ENCODE data around the gene CLASRP.
A peak's percentile ranks its signal among the peaks of the same experiment; 100 is the strongest.
"Not testable (repeated sequence)": the region's sequence is repeated elsewhere in the genome, so short reads cannot be mapped to it uniquely, and the experiment has no call there.

Gene CLASRP

DNA sequence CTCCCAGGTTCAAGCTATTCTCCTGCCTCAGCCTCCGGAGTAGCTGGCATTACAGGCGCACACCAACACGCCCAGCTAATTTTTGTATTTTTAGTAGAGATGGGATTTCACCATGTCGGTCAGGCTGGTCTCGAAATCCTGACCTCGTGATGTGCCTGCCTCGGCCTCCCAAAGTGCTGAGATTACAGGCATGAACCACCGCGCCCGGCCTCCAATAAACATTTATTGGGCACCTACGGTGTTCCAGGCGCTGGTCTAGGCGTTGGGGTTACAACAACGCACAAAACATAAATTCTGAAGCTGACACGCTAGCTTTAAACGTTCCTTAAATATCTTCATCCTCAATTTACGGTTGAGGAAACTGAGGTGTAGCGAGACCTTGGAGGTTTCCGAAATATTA, 38.2 kb upstream of the CLASRP start:
- Histone ChIP-seq H3K27ac (ENCODE audit: low read depth, low read length) (peak overlapping the region; percentile 73), H3K4me3 (ENCODE audit: low read depth in 1 of 2, low read length in 2 of 2) (peak overlapping the region; percentile 54 to 62), H3K4me1 (ENCODE audit: control insufficient read depth in 1 of 2, insufficient read depth in 2 of 2, low read length in 2 of 2) (peaks cover 11 to 17% of the 10 kb centered on the region in 2 donors), H3K9ac (ENCODE audit: low read depth in 1 of 2, low read length in 2 of 2) (peak overlapping the region in 1 of 2 donors; percentile 4)
- H3K36me3 ChIP-seq (ENCODE audit: control insufficient read depth in 1 of 2, insufficient read depth in 2 of 2, low read length in 2 of 2); H3K27me3 ChIP-seq (ENCODE audit: control insufficient read depth in 1 of 2, insufficient read depth in 2 of 2, low read length in 2 of 2); H3K9me3 ChIP-seq (ENCODE audit: control insufficient read depth in 1 of 2, low read length in 2 of 2): not testable (repeated sequence)

DNA sequence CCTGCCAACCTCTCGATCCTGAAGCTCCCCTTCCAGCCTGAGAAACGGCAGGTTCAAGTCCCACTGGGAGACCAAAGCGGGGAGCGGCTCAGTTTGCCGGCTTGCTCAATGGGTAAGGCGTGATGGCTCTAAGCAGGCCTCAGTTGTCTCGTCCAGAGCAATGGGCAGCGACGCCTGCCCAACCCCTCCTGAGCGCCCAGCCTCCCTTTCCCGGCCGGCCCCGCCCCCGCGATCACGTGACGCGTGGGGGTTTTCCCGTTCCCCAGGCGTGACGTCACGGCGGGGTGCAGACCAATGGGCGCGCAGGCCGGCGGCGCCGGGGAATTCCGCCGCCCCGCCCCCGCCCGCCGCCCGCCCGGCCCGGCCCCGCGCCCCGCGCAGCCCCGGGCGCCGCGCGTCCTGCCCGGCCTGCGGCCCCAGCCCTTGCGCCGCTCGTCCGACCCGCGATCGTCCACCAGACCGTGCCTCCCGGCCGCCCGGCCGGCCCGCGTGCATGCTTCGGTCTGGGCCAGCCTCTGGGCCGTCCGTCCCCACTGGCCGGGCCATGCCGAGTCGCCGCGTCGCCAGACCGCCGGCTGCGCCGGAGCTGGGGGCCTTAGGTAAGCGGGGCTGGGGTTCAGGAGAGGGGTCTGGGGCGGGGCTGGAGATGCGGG, 37.6 kb upstream of the CLASRP start, which contains the start of gene RELB:
RELB (plus strand) TSS at position 378 of the 653 bp plus-strand sequence; CDS start at position 494, 116 bp downstream.
- H3K27ac ChIP-seq (ENCODE audit: low read depth, low read length) = peak within 1 kb of the TSS; percentile 97
- no peaks in the 10 kb centered on the region for H3K36me3 ChIP-seq (ENCODE audit: control insufficient read depth in 1 of 2, insufficient read depth in 2 of 2, low read length in 2 of 2)
- H3K9me3 ChIP-seq (ENCODE audit: control insufficient read depth in 1 of 2, low read length in 2 of 2) = no peaks in the 10 kb centered on the region
- H3K27me3 ChIP-seq (ENCODE audit: control insufficient read depth in 1 of 2, insufficient read depth in 2 of 2, low read length in 2 of 2) = no peaks in the 10 kb centered on the region
- peak within 1 kb of the TSS; percentile 76 to 77 for H3K4me3 ChIP-seq (ENCODE audit: low read depth in 1 of 2, low read length in 2 of 2)
- H3K9ac ChIP-seq (ENCODE audit: low read depth in 1 of 2, low read length in 2 of 2) = peak within 1 kb of the TSS; percentile 63 to 94
- peaks cover 11 to 17% of the 10 kb centered on the region in 2 donors for H3K4me1 ChIP-seq (ENCODE audit: control insufficient read depth in 1 of 2, insufficient read depth in 2 of 2, low read length in 2 of 2)

DNA sequence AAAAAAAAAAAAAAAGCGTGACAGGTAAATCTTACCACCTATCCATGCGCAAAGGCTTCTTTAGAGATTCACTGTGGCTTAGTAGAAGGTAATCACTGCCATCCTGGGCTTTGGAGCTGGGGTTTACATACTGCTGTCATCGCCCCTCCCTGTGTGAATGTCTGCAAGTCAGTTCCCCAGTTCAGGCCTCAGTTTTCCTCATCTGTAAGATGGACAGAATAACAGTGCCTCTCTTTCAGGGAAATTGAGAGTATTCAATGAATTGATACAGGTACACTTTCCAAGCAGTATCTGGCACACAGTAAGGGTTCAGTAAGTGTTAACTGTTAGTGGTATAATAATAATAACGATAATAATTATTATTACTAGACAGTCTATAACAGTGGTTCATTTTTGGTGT, 35.4 kb upstream of the CLASRP start:
- no peak overlapping the region for H3K9ac ChIP-seq (ENCODE audit: low read depth in 1 of 2, low read length in 2 of 2)
- H3K27ac ChIP-seq (ENCODE audit: low read depth, low read length) = no peak overlapping the region
- peaks cover 20 to 25% of the 10 kb centered on the region in 2 donors for H3K4me1 ChIP-seq (ENCODE audit: control insufficient read depth in 1 of 2, insufficient read depth in 2 of 2, low read length in 2 of 2)
- H3K36me3 ChIP-seq (ENCODE audit: control insufficient read depth in 1 of 2, insufficient read depth in 2 of 2, low read length in 2 of 2) = peaks cover 0 to 5% of the 10 kb centered on the region in 2 donors
- H3K27me3 ChIP-seq (ENCODE audit: control insufficient read depth in 1 of 2, insufficient read depth in 2 of 2, low read length in 2 of 2) = no peaks in the 10 kb centered on the region
- no peaks in the 10 kb centered on the region for H3K9me3 ChIP-seq (ENCODE audit: control insufficient read depth in 1 of 2, low read length in 2 of 2)
- H3K4me3 ChIP-seq (ENCODE audit: low read depth in 1 of 2, low read length in 2 of 2) = no peak overlapping the region

DNA sequence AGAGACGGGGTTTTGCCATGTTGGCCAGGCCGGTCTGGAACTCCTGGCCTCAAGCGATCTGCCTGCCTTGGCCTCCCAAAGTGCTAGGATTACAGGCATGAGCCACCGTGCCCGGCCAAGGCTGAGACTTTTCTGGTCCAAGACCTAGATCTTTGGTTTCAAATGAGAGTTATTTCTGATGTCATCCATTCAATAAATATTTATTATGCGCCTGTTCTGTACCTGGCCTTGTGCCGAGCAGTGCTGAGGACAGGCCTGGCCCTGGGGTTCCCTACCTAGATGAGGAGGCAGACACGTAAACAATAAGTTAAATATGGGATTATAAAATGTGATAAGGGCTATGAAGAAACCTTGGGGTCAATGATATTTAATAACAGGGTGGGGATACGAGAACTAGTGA, 33.1 kb upstream of the CLASRP start:
- Histone ChIP-seq H3K27ac (ENCODE audit: low read depth, low read length) (peak overlapping the region; percentile 95), H3K9me3 (ENCODE audit: control insufficient read depth in 1 of 2, low read length in 2 of 2) (no peaks in the 10 kb centered on the region), H3K4me3 (ENCODE audit: low read depth in 1 of 2, low read length in 2 of 2) (no peak overlapping the region), H3K9ac (ENCODE audit: low read depth in 1 of 2, low read length in 2 of 2) (peak overlapping the region; percentile 32 to 50), H3K4me1 (ENCODE audit: control insufficient read depth in 1 of 2, insufficient read depth in 2 of 2, low read length in 2 of 2) (peaks cover 28 to 31% of the 10 kb centered on the region in 2 donors), H3K36me3 (ENCODE audit: control insufficient read depth in 1 of 2, insufficient read depth in 2 of 2, low read length in 2 of 2) (peaks cover 0 to 5% of the 10 kb centered on the region in 2 donors), H3K27me3 (ENCODE audit: control insufficient read depth in 1 of 2, insufficient read depth in 2 of 2, low read length in 2 of 2) (no peaks in the 10 kb centered on the region)

DNA sequence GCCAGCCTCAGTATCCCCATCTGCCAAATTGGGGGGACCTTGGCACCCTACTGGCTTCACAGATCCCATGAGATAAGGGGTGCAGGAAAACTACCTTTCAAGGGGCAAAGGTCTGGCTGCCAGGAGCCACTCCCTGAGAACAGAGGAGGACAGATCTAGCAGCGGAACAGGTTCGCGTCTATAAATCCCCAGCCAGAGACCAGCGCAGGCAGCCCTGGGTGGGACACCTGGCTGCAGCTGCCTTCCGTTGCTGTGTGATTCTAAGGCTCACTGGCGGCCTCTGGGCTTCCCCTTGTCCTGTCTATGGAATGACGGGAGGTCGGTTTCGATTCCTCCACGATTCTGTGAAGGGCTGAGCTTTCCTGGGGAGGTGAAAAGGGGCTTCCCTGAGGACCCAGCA, 30.3 kb upstream of the CLASRP start:
- peak overlapping the region; percentile 61 for H3K27ac ChIP-seq (ENCODE audit: low read depth, low read length)
- H3K27me3 ChIP-seq (ENCODE audit: control insufficient read depth in 1 of 2, insufficient read depth in 2 of 2, low read length in 2 of 2) = no peaks in the 10 kb centered on the region
- H3K9me3 ChIP-seq (ENCODE audit: control insufficient read depth in 1 of 2, low read length in 2 of 2) = no peaks in the 10 kb centered on the region
- peak overlapping the region; percentile 56 to 57 for H3K9ac ChIP-seq (ENCODE audit: low read depth in 1 of 2, low read length in 2 of 2)
- H3K4me3 ChIP-seq (ENCODE audit: low read depth in 1 of 2, low read length in 2 of 2) = peak overlapping the region; percentile 44 to 59
- H3K36me3 ChIP-seq (ENCODE audit: control insufficient read depth in 1 of 2, insufficient read depth in 2 of 2, low read length in 2 of 2) = peaks cover 5 to 10% of the 10 kb centered on the region in 2 donors
- H3K4me1 ChIP-seq (ENCODE audit: control insufficient read depth in 1 of 2, insufficient read depth in 2 of 2, low read length in 2 of 2) = peaks cover 20 to 22% of the 10 kb centered on the region in 2 donors

DNA sequence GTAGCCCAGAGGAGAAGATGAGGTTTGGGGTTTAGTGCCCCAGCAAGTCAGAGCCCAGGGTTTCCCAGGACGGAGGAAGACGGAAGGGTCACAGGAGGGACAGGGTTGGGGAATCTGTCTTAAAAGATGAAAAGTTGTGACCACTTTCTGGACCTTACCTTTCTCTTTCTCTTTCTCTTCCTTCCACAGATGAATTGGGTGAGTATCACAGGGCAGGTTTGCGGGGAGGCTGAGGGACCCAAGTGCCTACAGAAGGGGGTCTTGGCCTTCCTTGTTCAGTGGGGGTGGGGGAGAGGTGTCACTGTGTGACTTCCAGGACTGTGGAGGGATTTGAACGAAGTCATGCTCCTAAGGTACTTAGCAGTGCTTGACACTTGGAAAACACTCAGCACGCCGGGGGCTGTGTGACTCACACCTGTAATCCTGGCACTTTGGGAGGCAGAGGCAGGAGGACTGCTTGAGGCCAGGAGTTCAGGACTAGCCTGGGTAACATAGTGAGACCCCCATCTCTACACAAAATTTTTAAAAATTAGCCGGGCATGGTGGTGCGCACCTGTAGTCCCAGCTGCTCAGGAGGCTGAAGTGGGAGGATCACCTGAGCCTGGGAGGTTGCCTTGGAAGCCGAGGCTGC, 29.1 kb upstream of the CLASRP start:
- Histone ChIP-seq H3K9me3 (ENCODE audit: control insufficient read depth in 1 of 2, low read length in 2 of 2) (no peaks in the 10 kb centered on the region), H3K4me3 (ENCODE audit: low read depth in 1 of 2, low read length in 2 of 2) (no peak overlapping the region), H3K4me1 (ENCODE audit: control insufficient read depth in 1 of 2, insufficient read depth in 2 of 2, low read length in 2 of 2) (peaks cover 20 to 22% of the 10 kb centered on the region in 2 donors), H3K27ac (ENCODE audit: low read depth, low read length) (no peak overlapping the region), H3K9ac (ENCODE audit: low read depth in 1 of 2, low read length in 2 of 2) (no peak overlapping the region), H3K36me3 (ENCODE audit: control insufficient read depth in 1 of 2, insufficient read depth in 2 of 2, low read length in 2 of 2) (peaks cover 5 to 14% of the 10 kb centered on the region in 2 donors), H3K27me3 (ENCODE audit: control insufficient read depth in 1 of 2, insufficient read depth in 2 of 2, low read length in 2 of 2) (no peaks in the 10 kb centered on the region)

DNA sequence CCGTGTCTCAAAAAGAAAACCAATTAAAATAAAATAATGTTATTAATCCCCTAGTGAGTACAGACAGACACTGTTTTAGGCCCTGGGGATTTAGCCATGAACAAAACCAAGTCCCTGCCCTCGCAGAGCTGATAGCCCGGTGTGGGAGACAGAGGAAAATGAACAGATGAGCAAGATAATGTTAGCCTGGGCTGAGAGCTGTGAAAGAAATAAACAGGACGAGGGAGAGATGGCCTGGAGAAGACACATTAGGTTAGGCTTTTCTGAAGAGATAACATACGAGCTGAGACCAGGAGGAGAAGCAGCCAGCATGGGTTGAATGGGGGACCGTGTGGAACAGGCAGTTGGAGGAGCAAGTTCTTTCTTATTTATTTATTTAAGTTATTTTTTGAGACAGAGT, 28.5 kb upstream of the CLASRP start:
- Histone ChIP-seq H3K9ac (ENCODE audit: low read depth in 1 of 2, low read length in 2 of 2) (no peak overlapping the region), H3K36me3 (ENCODE audit: control insufficient read depth in 1 of 2, insufficient read depth in 2 of 2, low read length in 2 of 2) (peaks cover 5 to 14% of the 10 kb centered on the region in 2 donors), H3K27me3 (ENCODE audit: control insufficient read depth in 1 of 2, insufficient read depth in 2 of 2, low read length in 2 of 2) (no peaks in the 10 kb centered on the region), H3K27ac (ENCODE audit: low read depth, low read length) (no peak overlapping the region), H3K4me1 (ENCODE audit: control insufficient read depth in 1 of 2, insufficient read depth in 2 of 2, low read length in 2 of 2) (peaks cover 18 to 19% of the 10 kb centered on the region in 2 donors), H3K9me3 (ENCODE audit: control insufficient read depth in 1 of 2, low read length in 2 of 2) (no peaks in the 10 kb centered on the region), H3K4me3 (ENCODE audit: low read depth in 1 of 2, low read length in 2 of 2) (no peak overlapping the region)

DNA sequence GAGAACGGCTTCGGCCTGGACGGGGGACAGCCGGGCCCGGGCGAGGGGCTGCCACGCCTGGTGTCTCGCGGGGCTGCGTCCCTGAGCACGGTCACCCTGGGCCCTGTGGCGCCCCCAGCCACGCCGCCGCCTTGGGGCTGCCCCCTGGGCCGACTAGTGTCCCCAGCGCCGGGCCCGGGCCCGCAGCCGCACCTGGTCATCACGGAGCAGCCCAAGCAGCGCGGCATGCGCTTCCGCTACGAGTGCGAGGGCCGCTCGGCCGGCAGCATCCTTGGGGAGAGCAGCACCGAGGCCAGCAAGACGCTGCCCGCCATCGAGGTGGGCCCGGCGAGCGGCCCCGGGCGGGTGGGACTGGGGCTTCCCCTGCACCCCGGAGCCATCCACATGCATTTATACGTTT, 26.9 kb upstream of the CLASRP start:
- H3K9ac ChIP-seq (ENCODE audit: low read depth in 1 of 2, low read length in 2 of 2) = no peak overlapping the region
- no peaks in the 10 kb centered on the region for H3K9me3 ChIP-seq (ENCODE audit: control insufficient read depth in 1 of 2, low read length in 2 of 2)
- H3K27ac ChIP-seq (ENCODE audit: low read depth, low read length) = no peak overlapping the region
- no peak overlapping the region for H3K4me3 ChIP-seq (ENCODE audit: low read depth in 1 of 2, low read length in 2 of 2)
- peaks cover 13 to 16% of the 10 kb centered on the region in 2 donors for H3K4me1 ChIP-seq (ENCODE audit: control insufficient read depth in 1 of 2, insufficient read depth in 2 of 2, low read length in 2 of 2)
- no peaks in the 10 kb centered on the region for H3K27me3 ChIP-seq (ENCODE audit: control insufficient read depth in 1 of 2, insufficient read depth in 2 of 2, low read length in 2 of 2)
- peaks cover 5 to 13% of the 10 kb centered on the region in 2 donors for H3K36me3 ChIP-seq (ENCODE audit: control insufficient read depth in 1 of 2, insufficient read depth in 2 of 2, low read length in 2 of 2)

DNA sequence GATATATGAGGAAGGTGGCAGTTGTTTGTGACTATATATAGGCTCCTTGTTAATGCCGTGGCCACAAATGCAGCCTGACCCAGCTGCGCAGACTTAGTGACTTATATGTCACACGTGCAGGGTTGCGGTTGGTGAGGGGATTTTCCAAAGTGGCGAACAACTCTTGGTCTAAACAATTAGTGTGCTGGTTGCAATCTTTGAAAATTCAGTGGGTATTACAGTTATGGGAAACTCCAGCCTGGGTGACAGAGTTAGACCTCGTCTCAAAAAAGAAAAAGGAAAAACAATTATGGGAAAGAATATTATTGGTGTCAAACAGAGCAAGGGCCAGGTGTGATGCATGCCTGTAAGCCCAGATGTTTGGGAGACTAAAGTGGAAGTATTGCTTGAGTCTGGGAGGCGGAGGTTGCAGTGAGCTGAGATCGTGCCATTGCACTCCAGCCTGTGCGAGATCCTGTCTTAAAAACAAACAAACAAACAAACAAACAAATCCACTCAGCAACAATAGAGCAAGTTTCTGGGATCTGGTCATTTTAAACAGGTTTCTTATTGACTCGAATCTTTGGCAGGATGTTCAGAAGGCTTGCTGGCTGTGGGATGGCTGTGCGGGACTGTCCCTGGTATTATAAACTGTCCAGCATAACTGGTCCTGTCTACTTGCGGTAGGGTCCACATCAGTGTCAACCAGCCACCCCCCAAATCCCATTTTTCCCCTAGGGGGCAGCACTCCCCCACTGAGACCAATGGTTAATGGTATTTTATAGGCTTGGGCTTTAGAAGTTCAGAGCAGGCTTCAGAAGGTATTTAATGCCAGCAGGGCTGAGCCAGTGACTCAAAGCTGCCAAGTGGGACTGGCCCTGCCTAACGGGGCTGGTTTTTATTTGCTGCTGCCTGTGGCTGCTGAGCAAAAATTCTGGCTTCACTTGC, 22.2 kb upstream of the CLASRP start:
- Histone ChIP-seq H3K27me3 (ENCODE audit: control insufficient read depth in 1 of 2, insufficient read depth in 2 of 2, low read length in 2 of 2) (no peaks in the 10 kb centered on the region), H3K4me3 (ENCODE audit: low read depth in 1 of 2, low read length in 2 of 2) (no peak overlapping the region), H3K9me3 (ENCODE audit: control insufficient read depth in 1 of 2, low read length in 2 of 2) (no peaks in the 10 kb centered on the region), H3K9ac (ENCODE audit: low read depth in 1 of 2, low read length in 2 of 2) (no peak overlapping the region), H3K4me1 (ENCODE audit: control insufficient read depth in 1 of 2, insufficient read depth in 2 of 2, low read length in 2 of 2) (no peaks in the 10 kb centered on the region), H3K36me3 (ENCODE audit: control insufficient read depth in 1 of 2, insufficient read depth in 2 of 2, low read length in 2 of 2) (peaks cover 5 to 14% of the 10 kb centered on the region in 2 donors), H3K27ac (ENCODE audit: low read depth, low read length) (peak overlapping the region; percentile 26)

DNA sequence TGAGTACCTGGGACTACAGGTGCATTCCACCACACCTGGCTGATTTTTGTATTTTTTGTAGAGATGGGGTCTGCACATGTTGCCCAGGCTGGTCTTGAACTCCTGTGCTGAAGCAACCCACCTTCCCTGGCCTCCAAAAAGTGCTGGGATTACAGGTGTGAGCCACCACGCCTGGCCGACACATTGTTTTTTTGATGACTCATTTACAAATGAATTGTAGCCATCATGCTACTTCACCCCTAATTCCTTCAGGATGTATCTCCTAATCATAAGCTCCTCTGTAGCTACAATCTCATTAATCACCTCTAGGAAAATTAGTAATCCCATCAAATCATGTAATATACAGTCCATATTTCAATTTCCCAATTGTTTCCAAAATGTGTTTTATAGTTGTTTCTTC, 19.7 kb upstream of the CLASRP start:
- Histone ChIP-seq H3K4me3 (ENCODE audit: low read depth in 1 of 2, low read length in 2 of 2) (no peak overlapping the region), H3K27me3 (ENCODE audit: control insufficient read depth in 1 of 2, insufficient read depth in 2 of 2, low read length in 2 of 2) (no peaks in the 10 kb centered on the region), H3K9ac (ENCODE audit: low read depth in 1 of 2, low read length in 2 of 2) (no peak overlapping the region), H3K4me1 (ENCODE audit: control insufficient read depth in 1 of 2, insufficient read depth in 2 of 2, low read length in 2 of 2) (no peaks in the 10 kb centered on the region), H3K9me3 (ENCODE audit: control insufficient read depth in 1 of 2, low read length in 2 of 2) (no peaks in the 10 kb centered on the region), H3K27ac (ENCODE audit: low read depth, low read length) (no peak overlapping the region), H3K36me3 (ENCODE audit: control insufficient read depth in 1 of 2, insufficient read depth in 2 of 2, low read length in 2 of 2) (peaks cover 0 to 11% of the 10 kb centered on the region in 2 donors)

All from duodenal mucosa (tissue), 2 donors.